H9 (cell line): Measurements from ENCODE around the gene MUC21. TPM values are rescaled to one million over a fixed set of nuclear protein-coding genes. Genes with fewer than 3 reads are reported as not detected.

ENCODE experiments used
- DNase-seq: peaks from one replicate; pipeline ENCODE4 v3.0.0-alpha.2; 2017
- H2AFZ ChIP-seq: one replicate; pipeline ENCODE4 v1.6.1; 2013; ENCODE audit warnings: mild to moderate bottlenecking, low read length, control low read depth, moderate library complexity
- H2AK5ac ChIP-seq: 2 replicates; pipeline ENCODE4 v1.6.1; 2013; ENCODE audit warnings: low read length, control low read depth, mixed read lengths; ENCODE audit not compliant: insufficient read length
- H2BK120ac ChIP-seq: one replicate; pipeline ENCODE4 v1.6.1; 2013; ENCODE audit warnings: low read depth, mild to moderate bottlenecking, low read length, control low read depth, inconsistent platforms; ENCODE audit not compliant: poor library complexity, severe bottlenecking
- H2BK12ac ChIP-seq: 2 replicates; pipeline ENCODE4 v1.6.1; 2013; ENCODE audit warnings: low read length, control low read depth, mixed read lengths, low read depth; ENCODE audit not compliant: insufficient read length
- H2BK15ac ChIP-seq: 2 replicates; pipeline ENCODE4 v1.6.1; 2013; ENCODE audit warnings: low read depth, low read length, control low read depth
- H2BK20ac ChIP-seq: one replicate; pipeline ENCODE4 v1.6.1; 2013; ENCODE audit warnings: low read depth, mild to moderate bottlenecking, low read length, control low read depth, inconsistent platforms; ENCODE audit not compliant: poor library complexity, severe bottlenecking
- H2BK5ac ChIP-seq: 2 replicates; pipeline ENCODE4 v1.6.1; 2013; ENCODE audit warnings: low read length, control low read depth, mixed read lengths; ENCODE audit not compliant: insufficient read length
- H3K14ac ChIP-seq: 2 replicates; pipeline ENCODE4 v1.6.1; 2013; ENCODE audit warnings: low read length, control low read depth; ENCODE audit not compliant: insufficient read depth
- H3K18ac ChIP-seq: 2 replicates; pipeline ENCODE4 v1.6.1; 2013; ENCODE audit warnings: low read depth, mild to moderate bottlenecking, mixed read lengths, low read length, control low read depth; ENCODE audit not compliant: insufficient read length
- H3K23ac ChIP-seq: 2 replicates; pipeline ENCODE4 v1.6.1; 2013; ENCODE audit warnings: low read length, control low read depth, mixed read lengths, low read depth; ENCODE audit not compliant: insufficient read length
- H3K23me2 ChIP-seq: 2 replicates; pipeline ENCODE4 v1.6.1; 2013; ENCODE audit warnings: low read depth, mild to moderate bottlenecking, mixed read lengths, low read length, control low read depth; ENCODE audit not compliant: insufficient read length, poor library complexity, severe bottlenecking
- H3K27ac ChIP-seq: 2 replicates; pipeline ENCODE4 v1.5.1; 2013; ENCODE audit warnings: low read length, control low read depth, mixed read lengths, low read depth; ENCODE audit not compliant: insufficient read length
- H3K27me3 ChIP-seq: 2 replicates; pipeline ENCODE4 v1.6.1; 2013; ENCODE audit warnings: low read length, control low read depth, inconsistent platforms; ENCODE audit not compliant: insufficient read depth
- H3K4ac ChIP-seq: 2 replicates; pipeline ENCODE4 v1.6.1; 2013; ENCODE audit warnings: low read depth, mild to moderate bottlenecking, control low read depth, inconsistent platforms, low read length, moderate library complexity
- H3K4me1 ChIP-seq: 2 replicates; pipeline ENCODE4 v1.6.1; 2013; ENCODE audit warnings: low read length, control low read depth, inconsistent platforms; ENCODE audit not compliant: insufficient read depth
- H3K4me2 ChIP-seq: 2 replicates; pipeline ENCODE4 v1.6.1; 2013; ENCODE audit warnings: low read length, control low read depth, mixed read lengths; ENCODE audit not compliant: insufficient read length, insufficient read depth
- H3K56ac ChIP-seq: 2 replicates; pipeline ENCODE4 v1.6.1; 2013; ENCODE audit warnings: low read depth, mild to moderate bottlenecking, mixed read lengths, low read length, control low read depth; ENCODE audit not compliant: insufficient read length
- H3K79me1 ChIP-seq: 2 replicates; pipeline ENCODE4 v1.6.1; 2013; ENCODE audit warnings: low read depth, mild to moderate bottlenecking, moderate library complexity, low read length, control low read depth, inconsistent platforms; ENCODE audit not compliant: insufficient read depth, poor library complexity, severe bottlenecking
- H3K79me2 ChIP-seq: 2 replicates; pipeline ENCODE4 v1.6.1; 2013; ENCODE audit warnings: low read length, control low read depth, inconsistent platforms; ENCODE audit not compliant: insufficient read depth
- H3K9ac ChIP-seq: 2 replicates; pipeline ENCODE4 v1.6.1; 2013; ENCODE audit warnings: low read length, control low read depth, mixed read lengths; ENCODE audit not compliant: insufficient read length; ENCODE audit errors: extremely low read depth
- H3K9me3 ChIP-seq: one replicate; pipeline ENCODE4 v1.6.1; 2013; ENCODE audit warnings: low read depth, low read length, inconsistent platforms; ENCODE audit not compliant: control insufficient read depth
- H3T11ph ChIP-seq: one replicate; pipeline ENCODE4 v1.6.1; 2013; ENCODE audit warnings: mild to moderate bottlenecking, low read length, control low read depth, inconsistent platforms
- H4K20me1 ChIP-seq: one replicate; pipeline ENCODE4 v1.6.1; 2013; ENCODE audit not compliant: control insufficient read depth, insufficient read length, insufficient read depth
- H4K5ac ChIP-seq: 2 replicates; pipeline ENCODE4 v1.6.1; 2013; ENCODE audit warnings: low read depth, mild to moderate bottlenecking, mixed read lengths, low read length, control low read depth; ENCODE audit not compliant: insufficient read length
- H4K8ac ChIP-seq: replicated peaks from 2 replicates; pipeline ENCODE4 v1.6.1; 2013; ENCODE audit warnings: low read length, control low read depth, mixed read lengths, low read depth; ENCODE audit not compliant: insufficient read length
- H4K91ac ChIP-seq: 2 replicates; pipeline ENCODE4 v1.6.1; 2013; ENCODE audit warnings: low read depth, mild to moderate bottlenecking, moderate library complexity, mixed read lengths, low read length, control low read depth; ENCODE audit not compliant: insufficient read length
- H3K27ac Mint-ChIP-seq, 3 experiments: 2 replicates in 2 of 3; 3 replicates in 1 of 3; pipeline ENCODE4 v1.8.0; 2020 to 2021; ENCODE audit warnings: mixed read lengths in 3 of 3, mild to moderate bottlenecking in 1 of 3, moderate library complexity in 1 of 3
- H3K27me3 Mint-ChIP-seq: 2 replicates; pipeline ENCODE4 v1.8.0; 2021; ENCODE audit warnings: low read depth, mild to moderate bottlenecking, moderate library complexity, mixed read lengths
- H3K36me3 Mint-ChIP-seq, 3 experiments: 2 replicates in 2 of 3; 3 replicates in 1 of 3; pipeline ENCODE4 v1.8.0; 2020 to 2021; ENCODE audit warnings: low read depth in 3 of 3, mixed read lengths in 3 of 3; ENCODE audit not compliant: insufficient read depth in 1 of 3
- H3K4me1 Mint-ChIP-seq, 2 experiments: 2 replicates each; pipeline ENCODE4 v1.8.0; 2020; ENCODE audit warnings: mixed read lengths in 2 of 2
- H3K4me3 Mint-ChIP-seq, 2 experiments: 2 replicates in 1 of 2; 3 replicates in 1 of 2; pipeline ENCODE4 v1.8.0; 2020 to 2021; ENCODE audit warnings: mild to moderate bottlenecking in 2 of 2, mixed read lengths in 2 of 2, moderate library complexity in 1 of 2
- H3K9me3 Mint-ChIP-seq, 2 experiments: 2 replicates in 1 of 2; 3 replicates in 1 of 2; pipeline ENCODE4 v1.8.0; 2020; ENCODE audit warnings: mild to moderate bottlenecking in 2 of 2, mixed read lengths in 2 of 2, moderate library complexity in 1 of 2
- WGBS: extraction: QIAGEN DNeasy Blood & Tissue Kit; methylation state at CpG from one replicate; pipeline ENCODE4 v1.1.7; 2013; ENCODE audit warnings: missing lambda C conversion rate, low lambda C conversion rate, mixed read lengths; ENCODE audit not compliant: insufficient read length; ENCODE audit errors: extremely low coverage; 5-methylcytosine and 5-hydroxymethylcytosine counted together
- total RNA-seq: library from RNA; stranded (reverse); gene quantifications from 2 replicates; pipeline ENCODE4 v1.2.1, GENCODE V29; 2021
- TF ChIP-seq, protein P1 (sequence below): fragments of 200-600 bp; sonication (generic); conservative IDR thresholded peaks from 3 replicates; pipeline ENCODE4 v1.8.0; 2021; ENCODE audit warnings: antibody characterized with exemption, mild to moderate bottlenecking

The MUC21 gene
- total RNA-seq, 1 experiment from 2014 or later = not detected

DNA sequence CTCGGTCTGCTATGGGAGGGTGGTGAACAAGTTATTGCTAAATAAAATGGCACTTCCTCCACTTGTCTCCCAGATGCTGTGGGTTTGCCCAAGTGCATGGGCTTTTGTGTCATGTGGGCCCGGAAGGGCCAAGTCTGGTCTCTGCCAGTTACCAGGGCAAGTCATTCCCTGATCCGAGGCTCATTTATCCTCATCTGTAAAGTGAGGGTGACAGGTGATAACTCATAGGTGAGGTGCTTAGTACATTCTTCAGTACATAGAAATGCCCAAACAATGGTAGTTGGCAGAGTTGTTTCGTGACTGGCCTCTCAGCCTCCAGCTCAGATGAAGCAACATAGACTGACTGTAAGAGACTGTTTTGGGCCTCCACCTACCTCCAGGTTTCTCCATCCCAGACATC, 44.8 kb upstream of the MUC21 start:
- H4K5ac ChIP-seq = no peak overlapping the region
- no peak overlapping the region for H3K23ac ChIP-seq
- Mint-ChIP-seq H3K27ac (no peak overlapping the region), H3K27me3 (peaks cover 6% of the 10 kb centered on the region), H3K9me3 (no peaks in the 10 kb centered on the region), H3K4me1 (peaks cover 32 to 50% of the 10 kb centered on the region in 2 experiments), H3K4me3 (no peak overlapping the region), H3K36me3 (no peaks in the 10 kb centered on the region)
- H3K4me1 ChIP-seq = peaks cover 6% of the 10 kb centered on the region; the same call in 1 of the 2 replicates
- no peak overlapping the region for H2BK15ac ChIP-seq
- no peak overlapping the region for H2BK5ac ChIP-seq
- TF ChIP-seq, protein P1, sequence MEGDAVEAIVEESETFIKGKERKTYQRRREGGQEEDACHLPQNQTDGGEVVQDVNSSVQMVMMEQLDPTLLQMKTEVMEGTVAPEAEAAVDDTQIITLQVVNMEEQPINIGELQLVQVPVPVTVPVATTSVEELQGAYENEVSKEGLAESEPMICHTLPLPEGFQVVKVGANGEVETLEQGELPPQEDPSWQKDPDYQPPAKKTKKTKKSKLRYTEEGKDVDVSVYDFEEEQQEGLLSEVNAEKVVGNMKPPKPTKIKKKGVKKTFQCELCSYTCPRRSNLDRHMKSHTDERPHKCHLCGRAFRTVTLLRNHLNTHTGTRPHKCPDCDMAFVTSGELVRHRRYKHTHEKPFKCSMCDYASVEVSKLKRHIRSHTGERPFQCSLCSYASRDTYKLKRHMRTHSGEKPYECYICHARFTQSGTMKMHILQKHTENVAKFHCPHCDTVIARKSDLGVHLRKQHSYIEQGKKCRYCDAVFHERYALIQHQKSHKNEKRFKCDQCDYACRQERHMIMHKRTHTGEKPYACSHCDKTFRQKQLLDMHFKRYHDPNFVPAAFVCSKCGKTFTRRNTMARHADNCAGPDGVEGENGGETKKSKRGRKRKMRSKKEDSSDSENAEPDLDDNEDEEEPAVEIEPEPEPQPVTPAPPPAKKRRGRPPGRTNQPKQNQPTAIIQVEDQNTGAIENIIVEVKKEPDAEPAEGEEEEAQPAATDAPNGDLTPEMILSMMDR = no peak
- no peaks in the 10 kb centered on the region for H3K79me2 ChIP-seq
- H3K79me1 ChIP-seq = no peaks in the 10 kb centered on the region
- no peaks in the 10 kb centered on the region for H4K20me1 ChIP-seq
- H3K27ac ChIP-seq = no peak overlapping the region
- H2AFZ ChIP-seq = no peak overlapping the region
- H2BK12ac ChIP-seq = no peak overlapping the region
- H2BK120ac ChIP-seq = no peak overlapping the region
- no peaks in the 10 kb centered on the region for H3K9me3 ChIP-seq
- no peak overlapping the region for H4K91ac ChIP-seq
- H3K14ac ChIP-seq = no peak overlapping the region; the same call in 1 of the 2 replicates
- H3K9ac ChIP-seq = no peak overlapping the region
- H2AK5ac ChIP-seq = no peak overlapping the region
- WGBS = no CpG with 5 or more reads among the region's 4 CpGs
- no peak overlapping the region for H2BK20ac ChIP-seq
- H3K56ac ChIP-seq = no peak overlapping the region
- no peak overlapping the region for H3K18ac ChIP-seq
- no peaks in the 10 kb centered on the region for H3K27me3 ChIP-seq
- no peaks in the 10 kb centered on the region for H3K23me2 ChIP-seq
- H3K4me2 ChIP-seq = no peak overlapping the region
- no peak for DNase-seq
- H4K8ac ChIP-seq = no peak overlapping the region
- H3T11ph ChIP-seq = no peak overlapping the region
- no peak overlapping the region for H3K4ac ChIP-seq
